Measurements from ENCODE around the gene ARHGEF12. TPM values are rescaled to one million over a fixed set of nuclear protein-coding genes. Genes with fewer than 3 reads are reported as not detected.

The ARHGEF12 gene
- total and polyA plus RNA-seq, 2 donors (not counting 1 experiment from before 2014, with no cell fraction given): 2.0 to 21.6 TPM

- H3K9me3 Mint-ChIP-seq (ENCODE audit: insufficient read depth): no peaks in the 10 kb centered on the region
- Histone ChIP-seq H3K36me3 (replicated peaks in 1 of 2; ENCODE audit: control extremely low read depth in 1 of 2, control insufficient read depth in 1 of 2, extremely low read depth in 1 of 2, insufficient read depth in 2 of 2, low read length in 1 of 2) (no peaks in the 10 kb centered on the region), H3K79me2 (ENCODE audit: control insufficient read depth, insufficient read depth, low read length) (peaks cover 44% of the 10 kb centered on the region), H3K27ac (ENCODE audit: low read length in 2 of 2) (no peak overlapping the region), H3K9me3 (ENCODE audit: control extremely low read depth in 1 of 3, control insufficient read depth in 2 of 3, insufficient read depth in 1 of 3, low read length in 2 of 3) (peaks cover 4 to 5% (median 4%) of the 10 kb centered on the region in 3 donors), H3K4me1 (ENCODE audit: control insufficient read depth in 2 of 2, insufficient read depth in 2 of 2, low read length in 2 of 2) (peaks cover 30 to 66% of the 10 kb centered on the region in 2 donors), H2AFZ (ENCODE audit: insufficient read depth, low read depth, low read length, poor library complexity, severe bottlenecking) (no peak overlapping the region), H3K27me3 (replicated peaks in 1 of 4; ENCODE audit: control extremely low read depth in 1 of 4, control insufficient read depth in 3 of 4, insufficient read depth in 4 of 4, low read length in 3 of 4) (peaks cover 7 to 74% (median 55%) of the 10 kb centered on the region in 4 experiments), H4K20me1 (ENCODE audit: control insufficient read depth, insufficient read depth, low read length, poor library complexity, severe bottlenecking) (peaks cover 91% of the 10 kb centered on the region), H3K4me3 (ENCODE audit: control extremely low read depth in 1 of 5, extremely low read depth in 1 of 5, insufficient read depth in 1 of 5, low read depth in 2 of 5, low read length in 4 of 5) (no peak overlapping the region), H3K4me2 (replicated peaks; ENCODE audit: low read depth, low read length, poor library complexity, severe bottlenecking) (no peak overlapping the region), H3K9ac (ENCODE audit: low read length) (no peak overlapping the region)
- DNase-seq (no peak), ATAC-seq (ENCODE audit: low read depth) (no peak)
- H3K27me3 Mint-ChIP-seq: peaks cover 61% of the 10 kb centered on the region
- no peak for TF ChIP-seq CTCF (IDR thresholded peaks at IDR 0.05)
- TF ChIP-seq EZH2 (IDR thresholded peaks at IDR 0.05; ENCODE audit: borderline replicate concordance, insufficient read depth, low read depth, low read length, poor library complexity, severe bottlenecking): no peak
- WGBS (ENCODE audit: insufficient coverage): no CpG with 5 or more reads among the region's 3 CpGs
- no peak overlapping the region for H3K27ac Mint-ChIP-seq
- no peak overlapping the region for H3K4me3 Mint-ChIP-seq
- CTCF ChIA-PET: no interaction called here
- peaks cover 44% of the 10 kb centered on the region for H3K4me1 Mint-ChIP-seq
- intact Hi-C loops (cut with micrococcal nuclease): no loop called here
- POLR2A ChIA-PET: no interaction called here
Measured at GRCh38 chr11:120342226-120342625, 6.0 kb downstream of the ARHGEF12 start.

GRCh38 chr11:120342678-120343077 lies 6.5 kb downstream of the ARHGEF12 start:
- no CpG with 5 or more reads among the region's 3 CpGs for WGBS (ENCODE audit: insufficient coverage)
- no peak overlapping the region for H3K4me3 Mint-ChIP-seq

More at GRCh38 chr11:120342678-120343077, 6.5 kb downstream of the ARHGEF12 start:
- DNase-seq (no peak), ATAC-seq (ENCODE audit: low read depth) (no peak)
- Histone ChIP-seq H3K79me2 (ENCODE audit: control insufficient read depth, insufficient read depth, low read length) (peaks cover 46% of the 10 kb centered on the region), H3K9ac (ENCODE audit: low read length) (no peak overlapping the region), H3K4me2 (replicated peaks; ENCODE audit: low read depth, low read length, poor library complexity, severe bottlenecking) (no peak overlapping the region), H3K36me3 (replicated peaks in 1 of 2; ENCODE audit: control extremely low read depth in 1 of 2, control insufficient read depth in 1 of 2, extremely low read depth in 1 of 2, insufficient read depth in 2 of 2, low read length in 1 of 2) (no peaks in the 10 kb centered on the region), H2AFZ (ENCODE audit: insufficient read depth, low read depth, low read length, poor library complexity, severe bottlenecking) (no peak overlapping the region), H4K20me1 (ENCODE audit: control insufficient read depth, insufficient read depth, low read length, poor library complexity, severe bottlenecking) (peaks cover 91% of the 10 kb centered on the region), H3K27me3 (replicated peaks in 1 of 4; ENCODE audit: control extremely low read depth in 1 of 4, control insufficient read depth in 3 of 4, insufficient read depth in 4 of 4, low read length in 3 of 4) (peaks cover 10 to 74% (median 54%) of the 10 kb centered on the region in 4 experiments), H3K9me3 (ENCODE audit: control extremely low read depth in 1 of 3, control insufficient read depth in 2 of 3, insufficient read depth in 1 of 3, low read length in 2 of 3) (peaks cover 4 to 5% (median 4%) of the 10 kb centered on the region in 3 donors), H3K4me1 (ENCODE audit: control insufficient read depth in 2 of 2, insufficient read depth in 2 of 2, low read length in 2 of 2) (peaks cover 25 to 63% of the 10 kb centered on the region in 2 donors), H3K27ac (ENCODE audit: low read length in 2 of 2) (no peak overlapping the region), H3K4me3 (ENCODE audit: control extremely low read depth in 1 of 5, extremely low read depth in 1 of 5, insufficient read depth in 1 of 5, low read depth in 2 of 5, low read length in 4 of 5) (no peak overlapping the region)
- CTCF ChIA-PET: no interaction called here
- peaks cover 62% of the 10 kb centered on the region for H3K27me3 Mint-ChIP-seq
- POLR2A ChIA-PET: no interaction called here
- TF ChIP-seq CTCF (IDR thresholded peaks at IDR 0.05) (no peak), EZH2 (IDR thresholded peaks at IDR 0.05; ENCODE audit: borderline replicate concordance, insufficient read depth, low read depth, low read length, poor library complexity, severe bottlenecking) (no peak)
- intact Hi-C loops (cut with micrococcal nuclease): no loop called here
- H3K27ac Mint-ChIP-seq: no peak overlapping the region
- no peaks in the 10 kb centered on the region for H3K9me3 Mint-ChIP-seq (ENCODE audit: insufficient read depth)
- H3K4me1 Mint-ChIP-seq: peaks cover 42% of the 10 kb centered on the region
